ENCODE results near the gene DPP6.

DPP6 gene

DNA sequence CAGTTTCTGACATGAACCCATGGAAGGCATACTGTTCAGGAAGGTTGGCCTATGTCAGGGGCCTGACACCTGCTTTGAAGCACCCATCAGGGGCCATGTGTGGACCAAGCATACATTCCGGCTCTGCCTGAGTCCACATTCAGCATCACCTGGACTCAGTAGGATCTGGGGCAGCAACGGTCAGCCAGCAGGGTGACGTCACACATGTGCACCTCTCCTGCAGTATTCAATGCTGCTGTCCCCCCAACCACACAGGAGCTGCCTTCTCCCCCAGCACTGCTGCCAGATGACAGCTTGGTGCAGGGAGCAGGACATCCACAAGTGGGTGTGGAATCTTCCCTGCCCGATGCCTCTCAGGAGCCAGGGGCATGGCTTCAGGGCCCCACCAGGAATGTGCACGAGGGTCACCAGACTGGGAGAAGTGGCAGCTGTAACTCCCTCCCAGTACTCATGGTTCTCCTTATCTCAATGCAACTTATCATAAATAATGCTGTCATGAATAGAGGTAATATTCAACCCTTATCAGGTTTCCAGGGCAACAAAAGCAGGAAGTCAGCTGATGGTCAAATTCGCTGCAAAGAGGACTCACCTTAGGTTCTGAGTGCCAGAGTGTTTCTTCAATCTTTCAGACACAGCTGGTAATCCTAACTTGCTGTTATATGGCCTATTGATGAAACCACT is 657.8 kb downstream of the DPP6 start:
- no peak for DNase-seq (ENCODE audit: low spot score)

DNA sequence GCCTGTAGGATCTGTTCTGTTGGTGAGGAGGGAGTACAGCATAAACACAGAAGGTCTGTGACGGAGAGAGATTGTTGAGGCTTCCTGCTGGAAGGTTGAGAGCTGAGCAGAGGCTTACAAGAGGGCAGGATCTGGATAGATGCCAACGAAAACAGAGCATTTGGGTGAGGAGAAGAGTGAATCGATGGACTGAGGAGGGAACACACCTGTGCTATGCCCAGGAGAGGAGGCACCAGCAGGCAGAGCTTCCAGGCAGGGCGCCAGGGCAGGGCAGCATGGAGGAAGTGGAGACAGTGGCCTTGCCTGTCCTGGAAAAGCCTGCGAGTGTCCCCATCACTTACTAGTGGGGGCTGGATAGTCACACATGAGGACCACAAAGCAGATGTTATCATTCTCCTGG is 667.8 kb downstream of the DPP6 start:
- no peak for DNase-seq (ENCODE audit: low spot score)

GRCh38 chr7:154721086-154721485 is 668.9 kb downstream of the DPP6 start:
- no peak for DNase-seq (ENCODE audit: low spot score)

- no peak for DNase-seq (ENCODE audit: low spot score)
Measured at GRCh38 chr7:154726368-154726767, 674.2 kb downstream of the DPP6 start.

DNA sequence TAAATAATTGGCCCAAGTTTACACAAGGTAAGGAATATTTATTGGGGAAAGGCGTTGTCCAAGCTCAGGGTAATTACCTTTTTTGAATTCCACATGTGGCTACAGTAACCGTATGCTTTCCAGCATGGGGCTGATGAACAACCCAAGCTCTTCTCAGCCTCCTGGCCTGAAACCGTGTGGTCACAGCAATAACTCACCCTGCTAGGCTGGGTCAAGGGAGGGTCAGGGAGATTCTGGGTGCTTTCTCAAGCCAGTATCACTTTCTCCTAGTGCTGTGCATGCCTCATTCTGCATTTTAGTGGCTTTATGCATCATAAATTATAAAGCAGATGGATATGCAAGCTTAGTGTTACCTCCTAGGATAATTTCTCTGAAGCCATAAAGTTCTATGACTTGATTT is 676.9 kb downstream of the DPP6 start:
- DNase-seq (ENCODE audit: low spot score), result no peak

DNA sequence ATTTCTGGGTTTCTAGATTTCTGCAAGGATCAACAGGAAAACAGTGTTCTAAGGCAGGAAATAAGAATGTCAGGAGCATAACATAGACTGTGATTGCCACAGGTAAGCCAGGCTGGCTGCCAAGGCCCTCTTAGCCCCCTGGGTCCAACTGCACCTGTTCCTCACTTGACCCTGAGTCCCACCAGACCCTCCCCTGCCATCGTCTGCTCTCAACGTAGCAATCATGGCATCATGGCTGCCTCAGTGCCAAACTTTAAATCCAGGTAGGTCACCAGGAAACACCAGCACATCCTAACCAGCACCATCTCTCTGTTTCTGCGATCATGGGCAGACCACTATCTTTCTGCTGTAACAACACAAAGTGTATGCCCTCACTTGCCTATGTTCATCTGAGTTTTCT is 683.6 kb downstream of the DPP6 start:
- no peak for DNase-seq (ENCODE audit: low spot score)

DNA sequence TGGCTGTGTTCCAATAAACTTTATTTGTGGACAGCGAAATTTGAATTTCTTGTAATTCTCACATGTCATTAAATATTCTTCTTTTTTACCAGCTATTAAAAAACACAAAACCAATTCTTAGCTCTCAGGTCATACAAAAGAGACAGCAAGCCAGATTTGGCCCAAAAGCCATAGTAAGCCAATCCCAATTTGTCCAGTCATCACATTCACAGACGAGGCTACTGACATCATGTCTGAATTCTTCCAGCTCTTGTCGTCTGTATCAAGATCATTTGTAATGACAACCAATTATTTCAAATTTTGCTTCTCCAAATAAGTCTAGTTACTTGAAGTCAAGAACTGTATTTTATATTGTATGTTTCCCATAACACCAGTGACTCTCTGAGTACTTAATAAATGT is 684.2 kb downstream of the DPP6 start:
- no peak for DNase-seq (ENCODE audit: low spot score)

DNA sequence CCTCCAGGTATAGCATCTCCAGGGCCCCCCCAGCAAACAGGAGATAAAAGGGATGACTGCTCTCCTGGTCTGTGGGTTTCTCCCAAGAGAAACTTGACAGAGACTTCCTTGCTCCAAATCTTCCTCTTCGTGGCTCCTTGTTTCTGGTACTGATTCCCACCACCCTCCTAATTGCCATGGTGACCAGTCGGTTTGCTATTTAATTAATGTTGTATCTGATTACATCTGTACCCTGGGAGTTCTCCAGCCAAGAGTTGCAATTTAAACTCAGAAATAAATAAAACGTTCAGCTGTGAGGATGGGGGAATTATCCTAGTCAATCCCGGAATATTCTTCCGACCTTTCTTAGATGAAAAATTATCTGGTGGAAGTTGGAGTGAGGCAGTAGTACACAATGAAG is 686.0 kb downstream of the DPP6 start:
- DNase-seq (ENCODE audit: low spot score), result no peak

GRCh38 chr7:154741131-154741530 is 688.9 kb downstream of the DPP6 start:
- DNase-seq (ENCODE audit: low spot score), result no peak

GRCh38 chr7:154743206-154743605 is 691.0 kb downstream of the DPP6 start:
- no peak for DNase-seq (ENCODE audit: low spot score)

- peak; percentile 26 for DNase-seq (ENCODE audit: low spot score)
Measured at GRCh38 chr7:154744256-154744860, 692.2 kb downstream of the DPP6 start.

- DNase-seq (ENCODE audit: low spot score), result no peak
Measured at GRCh38 chr7:154744861-154745258, 692.7 kb downstream of the DPP6 start.

DNA sequence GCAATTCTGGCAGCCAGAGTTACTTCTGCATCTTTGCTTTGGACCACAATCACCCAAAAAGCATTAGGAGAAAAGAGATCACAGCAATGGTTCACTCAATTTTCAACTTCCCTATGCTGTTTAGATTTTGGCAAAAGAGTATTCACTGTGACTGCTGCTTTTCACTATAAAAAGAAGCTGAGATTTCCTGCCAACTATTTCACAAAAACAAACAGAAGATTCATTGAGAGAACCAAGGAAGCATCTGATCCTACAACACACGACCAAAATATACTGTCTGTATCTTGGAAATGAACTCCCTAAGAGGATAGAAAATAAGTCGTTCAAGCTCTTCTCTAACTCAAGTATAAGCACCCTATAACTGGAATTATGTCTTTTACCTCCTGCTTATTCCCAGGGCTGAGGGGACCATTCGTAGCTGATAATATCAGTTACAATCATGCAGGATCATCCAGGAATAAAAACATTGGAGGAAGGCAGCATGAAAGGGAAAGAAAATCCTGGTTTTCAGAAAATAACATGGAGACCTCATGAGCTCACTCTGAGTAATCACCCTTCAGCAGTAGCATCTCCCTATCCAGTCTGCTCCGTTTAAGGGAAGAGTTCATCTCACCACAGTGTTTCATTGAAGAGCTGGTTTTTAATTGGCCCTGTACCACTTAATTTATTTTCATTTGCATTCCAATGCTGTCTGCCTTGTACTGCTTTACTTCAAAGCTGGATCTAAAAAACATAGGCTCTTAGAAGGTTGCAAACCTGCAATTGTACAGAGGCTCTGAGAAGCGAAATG is 694.6 kb downstream of the DPP6 start:
- no peak for DNase-seq (ENCODE audit: low spot score)

DNA sequence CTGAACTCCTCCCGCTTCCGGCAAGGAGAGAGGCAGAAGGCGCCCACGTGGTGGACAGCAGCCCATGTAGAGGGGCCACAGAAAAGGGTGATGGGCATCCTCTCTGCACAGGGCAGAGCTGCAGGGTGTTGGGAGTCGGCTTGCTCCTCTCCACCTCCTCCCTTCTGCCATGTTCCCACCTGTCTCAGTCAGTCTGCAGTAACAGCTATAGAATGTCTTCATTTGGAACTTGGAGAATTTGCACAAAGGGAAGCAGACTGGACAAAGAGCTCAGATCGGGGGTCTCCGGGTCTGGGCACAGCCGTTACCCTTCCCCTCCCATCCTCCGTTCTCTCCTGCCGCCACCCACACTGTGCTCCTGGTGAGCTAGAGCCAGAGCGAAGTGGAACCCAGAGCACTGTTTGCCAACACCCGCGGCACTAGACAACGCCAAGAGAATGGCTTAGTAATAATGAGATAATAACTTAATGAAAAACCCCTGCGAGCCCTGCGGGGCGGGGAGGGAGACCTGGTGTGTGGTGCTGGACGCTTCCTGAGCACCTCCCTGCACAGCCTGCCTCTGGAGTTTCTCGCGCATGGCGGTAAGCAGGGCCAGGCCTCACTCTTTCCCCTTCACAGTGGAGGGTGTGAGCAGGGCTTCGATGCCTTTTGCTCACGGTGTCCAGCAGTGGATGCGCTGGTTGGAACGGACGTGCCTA is 696.0 kb downstream of the DPP6 start:
- DNase-seq (ENCODE audit: low spot score), result no peak

DNA sequence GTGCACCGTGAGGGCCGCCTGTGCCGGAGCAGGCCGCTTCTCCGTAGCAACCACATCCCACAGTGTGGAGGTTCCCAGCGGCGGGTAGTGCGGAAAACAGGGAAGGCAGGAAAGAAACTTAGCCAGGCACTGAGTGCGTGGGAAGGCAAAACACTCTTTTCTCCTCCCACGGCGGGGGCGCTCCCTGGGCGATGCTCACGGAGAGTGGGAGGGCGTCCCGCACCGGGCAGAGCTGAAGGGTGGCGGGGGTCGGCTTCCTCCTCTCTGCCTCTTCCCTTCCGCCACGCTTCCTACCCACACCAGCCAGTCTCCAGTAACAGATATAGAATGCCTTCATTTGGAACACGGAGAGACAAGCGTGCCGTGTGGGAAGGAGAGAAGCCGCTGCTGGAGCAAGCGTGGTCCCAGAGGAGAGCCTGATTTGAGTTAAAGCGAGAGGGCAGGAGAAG is 698.2 kb downstream of the DPP6 start:
- no peak for DNase-seq (ENCODE audit: low spot score)

DNA sequence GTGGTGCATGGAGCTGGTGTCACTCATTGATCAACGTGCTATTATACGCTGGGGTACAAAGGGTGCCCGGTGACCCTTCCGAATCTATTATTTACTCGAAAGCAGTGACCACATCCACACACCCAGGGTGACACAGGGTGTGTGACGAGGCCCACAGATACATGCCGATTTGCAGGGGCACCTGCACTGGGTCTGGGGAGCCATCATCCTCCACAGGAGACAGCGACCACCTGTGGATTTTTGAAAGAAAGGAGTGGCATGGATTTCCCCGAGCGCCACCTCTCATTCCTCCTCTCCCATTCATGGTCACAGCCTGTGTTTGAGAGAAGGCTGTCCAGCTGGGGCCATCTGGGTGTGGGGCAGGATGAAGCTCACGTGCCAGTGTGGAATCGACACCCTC is 701.0 kb downstream of the DPP6 start:
- DNase-seq (ENCODE audit: low spot score), result no peak

DNA sequence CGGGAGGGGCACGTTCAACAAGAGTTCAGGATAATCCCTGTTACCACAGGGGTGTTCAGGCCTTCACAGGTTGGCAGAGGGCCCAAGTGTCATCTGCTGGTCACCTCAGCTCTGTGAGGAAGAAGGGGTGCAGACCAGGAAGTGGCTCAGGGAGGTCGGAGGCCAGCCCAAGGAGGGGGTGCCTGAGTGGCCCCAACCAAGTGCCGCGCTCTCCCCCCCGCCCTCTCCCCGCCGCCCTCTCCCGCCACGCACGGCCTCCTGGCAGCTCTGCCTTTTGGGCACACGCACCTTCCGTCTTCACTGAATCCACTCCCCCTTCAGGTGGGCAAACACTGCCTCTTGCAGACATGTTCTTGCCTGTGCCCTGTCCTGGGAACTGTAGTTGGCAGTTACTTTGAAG is 705.6 kb downstream of the DPP6 start:
- DNase-seq (ENCODE audit: low spot score), result no peak

- no peak for DNase-seq (ENCODE audit: low spot score)
Measured at GRCh38 chr7:154759989-154760388, 707.8 kb downstream of the DPP6 start.

DNA sequence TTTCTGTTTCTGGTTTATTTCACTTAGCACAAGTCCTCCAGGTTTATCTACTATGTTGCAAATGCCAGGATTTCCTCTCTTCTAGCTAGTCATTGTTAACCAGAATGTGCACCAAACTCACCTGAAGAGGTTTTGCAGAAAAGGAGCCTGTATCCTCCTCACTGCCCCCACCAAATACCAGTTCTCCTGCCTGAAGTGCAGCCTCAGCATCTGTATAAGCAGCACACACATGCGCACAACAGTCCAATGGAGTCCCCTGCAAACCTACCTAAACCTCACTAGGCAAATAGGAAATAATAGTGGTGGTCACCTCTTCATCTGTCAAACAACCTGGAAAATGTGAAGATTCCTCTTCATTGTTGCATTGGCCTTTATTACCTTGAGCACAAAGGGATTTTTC is 712.9 kb downstream of the DPP6 start:
- DNase-seq (ENCODE audit: low spot score), result no peak

DNA sequence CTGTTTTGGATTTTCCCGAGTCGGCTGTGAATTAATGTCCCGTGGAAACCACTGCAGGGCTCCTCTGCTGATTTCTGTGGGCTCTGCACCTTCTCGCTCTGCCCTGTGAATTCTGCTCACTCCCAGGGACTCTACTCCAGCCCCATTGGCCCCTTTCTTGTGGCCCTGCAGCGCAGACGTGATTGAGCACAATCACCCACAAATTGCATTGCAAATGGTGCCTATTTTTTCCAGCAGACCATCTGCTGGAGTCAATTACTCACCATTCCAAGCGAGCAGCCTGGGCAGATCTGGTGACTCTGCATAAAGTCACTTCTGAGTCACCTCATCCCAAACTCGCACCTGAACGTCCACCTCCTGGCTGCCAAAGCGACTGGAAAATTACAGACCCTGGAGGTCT is 714.9 kb downstream of the DPP6 start:
- DNase-seq (ENCODE audit: low spot score), result peak; percentile 94

GRCh38 chr7:154767821-154768415 is 715.7 kb downstream of the DPP6 start:
- DNase-seq (ENCODE audit: low spot score), result peak; percentile 20

- DNase-seq (ENCODE audit: low spot score), result no peak
Measured at GRCh38 chr7:154769001-154769400, 716.8 kb downstream of the DPP6 start.

Measured in kidney tubule cell (primary cell).